ENCODE measurements around the gene FMN1.

- TF ChIP-seq CTCF (IDR thresholded peaks at IDR 0.05) (no peak), POLR2AphosphoS5 (IDR thresholded peaks at IDR 0.05; ENCODE audit: insufficient read depth in 1 of 2, low read depth in 1 of 2) (no peak)
These were observed 370.8 kb downstream of the FMN1 start for GRCh38 chr15:32823750-32824149.

All from vagina (tissue), 2 donors.